Iris pigment epithelial cell (primary cell): ENCODE measurements around the gene IL17RA.

Source experiments
- DNase-seq: peaks from one replicate; pipeline ENCODE4 v3.0.0-alpha.2; 2011; ENCODE audit warnings: low read depth

The IL17RA gene

GRCh38 chr22:17106161-17106784 lies 21.5 kb downstream of the IL17RA start:
- no peak for DNase-seq

- DNase-seq: peak; percentile 13
These were observed 22.2 kb downstream of the IL17RA start for GRCh38 chr22:17106785-17107546.

GRCh38 chr22:17107547-17107810 lies 22.7 kb downstream of the IL17RA start:
- DNase-seq: no peak

- DNase-seq: no peak
These were observed 23.7 kb downstream of the IL17RA start for GRCh38 chr22:17108256-17109112.

GRCh38 chr22:17109113-17109865 lies 24.5 kb downstream of the IL17RA start:
- DNase-seq: no peak

GRCh38 chr22:17109976-17110375 lies 25.2 kb downstream of the IL17RA start:
- DNase-seq: no peak

GRCh38 chr22:17110791-17111550 lies 26.2 kb downstream of the IL17RA start:
- DNase-seq: no peak

- DNase-seq: no peak
These were observed 27.8 kb downstream of the IL17RA start for GRCh38 chr22:17112491-17113042.

- DNase-seq: no peak
These were observed 28.8 kb downstream of the IL17RA start for GRCh38 chr22:17113600-17113999.

- no peak for DNase-seq
These were observed 29.5 kb downstream of the IL17RA start for GRCh38 chr22:17114173-17114897.

- DNase-seq: no peak
These were observed 30.1 kb downstream of the IL17RA start for GRCh38 chr22:17114898-17115235.

- DNase-seq: no peak
These were observed 30.4 kb downstream of the IL17RA start for GRCh38 chr22:17115236-17115635.

GRCh38 chr22:17115945-17116565 lies 31.3 kb downstream of the IL17RA start:
- no peak for DNase-seq

- DNase-seq: no peak
These were observed 32.0 kb downstream of the IL17RA start for GRCh38 chr22:17116572-17117330.

GRCh38 chr22:17117400-17117799 lies 32.6 kb downstream of the IL17RA start:
- DNase-seq: no peak

- DNase-seq: no peak
These were observed 33.1 kb downstream of the IL17RA start for GRCh38 chr22:17117890-17118289.

GRCh38 chr22:17118342-17118741 lies 33.5 kb downstream of the IL17RA start:
- DNase-seq: no peak

GRCh38 chr22:17119481-17120202 lies 34.8 kb downstream of the IL17RA start:
- peak; percentile 34 for DNase-seq

- peak; percentile 34 for DNase-seq
These were observed 35.5 kb downstream of the IL17RA start for GRCh38 chr22:17120281-17120680.
